ENCODE data around the gene GPX7.

DNA sequence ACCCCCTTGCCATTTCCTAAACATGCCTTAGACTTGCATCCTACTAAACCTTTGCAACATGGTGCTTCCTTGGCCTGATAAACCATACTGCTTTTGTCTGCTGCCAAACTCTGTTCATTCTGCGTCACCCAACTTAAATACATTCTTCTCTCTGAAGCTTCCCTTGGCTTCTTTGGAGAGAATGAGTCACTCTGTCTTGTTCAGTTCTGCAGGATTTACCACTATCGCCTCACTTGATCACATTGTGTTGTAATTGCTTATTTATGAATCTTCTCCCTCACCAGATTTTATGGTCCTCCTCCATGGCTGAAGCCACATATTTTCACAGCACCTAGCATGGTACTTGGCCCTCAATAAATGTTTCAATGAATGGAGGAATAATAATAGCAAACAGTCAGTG lies 27.6 kb upstream of the GPX7 start:
- TF ChIP-seq, protein P1, sequence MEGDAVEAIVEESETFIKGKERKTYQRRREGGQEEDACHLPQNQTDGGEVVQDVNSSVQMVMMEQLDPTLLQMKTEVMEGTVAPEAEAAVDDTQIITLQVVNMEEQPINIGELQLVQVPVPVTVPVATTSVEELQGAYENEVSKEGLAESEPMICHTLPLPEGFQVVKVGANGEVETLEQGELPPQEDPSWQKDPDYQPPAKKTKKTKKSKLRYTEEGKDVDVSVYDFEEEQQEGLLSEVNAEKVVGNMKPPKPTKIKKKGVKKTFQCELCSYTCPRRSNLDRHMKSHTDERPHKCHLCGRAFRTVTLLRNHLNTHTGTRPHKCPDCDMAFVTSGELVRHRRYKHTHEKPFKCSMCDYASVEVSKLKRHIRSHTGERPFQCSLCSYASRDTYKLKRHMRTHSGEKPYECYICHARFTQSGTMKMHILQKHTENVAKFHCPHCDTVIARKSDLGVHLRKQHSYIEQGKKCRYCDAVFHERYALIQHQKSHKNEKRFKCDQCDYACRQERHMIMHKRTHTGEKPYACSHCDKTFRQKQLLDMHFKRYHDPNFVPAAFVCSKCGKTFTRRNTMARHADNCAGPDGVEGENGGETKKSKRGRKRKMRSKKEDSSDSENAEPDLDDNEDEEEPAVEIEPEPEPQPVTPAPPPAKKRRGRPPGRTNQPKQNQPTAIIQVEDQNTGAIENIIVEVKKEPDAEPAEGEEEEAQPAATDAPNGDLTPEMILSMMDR (IDR thresholded peaks at IDR 0.05) = no peak
- TF ChIP-seq EP300 (IDR thresholded peaks at IDR 0.05) = no peak
- no peak for TF ChIP-seq POLR2A (IDR thresholded peaks at IDR 0.05)

All from ovary (tissue), 3 donors.